ENCODE data around the gene ARL15. TPM values are rescaled to one million over a fixed set of nuclear protein-coding genes. Genes with fewer than 3 reads are reported as not detected.
A peak's percentile ranks its signal among the peaks of the same experiment; 100 is the strongest.

ARL15 gene
- total and polyA plus RNA-seq, 9 of the 15 experiments (the other 6 are each of a cell fraction or from before 2014, with no cell fraction given): 18.5 to 80.4 (median 57.0) TPM

DNA sequence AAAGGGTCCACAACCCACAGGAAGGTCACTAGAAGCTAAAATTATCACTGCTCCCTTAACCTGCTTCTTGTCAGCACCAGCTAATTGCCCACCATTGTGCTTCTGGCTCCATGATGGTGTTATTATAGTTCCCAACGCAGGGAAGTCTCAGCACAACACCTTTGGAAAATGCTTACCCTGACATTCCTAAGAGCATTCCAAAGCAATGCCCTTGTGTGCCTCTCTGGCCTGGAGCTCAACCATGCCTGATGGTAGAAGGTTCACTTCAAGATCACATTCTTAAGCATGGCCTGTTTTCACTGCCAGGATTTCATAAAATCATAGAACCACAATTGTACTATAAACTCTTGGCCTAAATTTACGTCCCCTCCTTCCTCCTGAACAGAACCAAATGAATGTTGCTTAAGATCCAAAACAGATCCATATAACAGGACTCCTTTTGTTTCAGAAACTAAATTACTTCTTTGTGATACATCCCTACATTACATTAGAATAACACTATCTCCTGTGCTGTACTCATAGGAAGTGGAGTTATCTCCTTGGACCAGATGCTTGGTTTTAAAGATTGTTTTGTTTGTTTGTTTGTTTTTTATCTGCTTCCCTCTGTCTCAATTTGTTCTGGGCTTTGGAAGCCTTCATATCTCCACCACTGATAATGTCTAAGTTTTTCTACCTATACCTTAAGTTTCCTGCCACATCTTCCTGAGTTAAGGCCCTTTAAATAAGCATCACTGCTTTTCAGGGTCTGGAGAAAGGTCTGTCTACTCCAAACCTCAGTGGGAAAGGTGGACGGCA, 32.1 kb downstream of the ARL15 start (continued):
- TF ChIP-seq, protein P1, sequence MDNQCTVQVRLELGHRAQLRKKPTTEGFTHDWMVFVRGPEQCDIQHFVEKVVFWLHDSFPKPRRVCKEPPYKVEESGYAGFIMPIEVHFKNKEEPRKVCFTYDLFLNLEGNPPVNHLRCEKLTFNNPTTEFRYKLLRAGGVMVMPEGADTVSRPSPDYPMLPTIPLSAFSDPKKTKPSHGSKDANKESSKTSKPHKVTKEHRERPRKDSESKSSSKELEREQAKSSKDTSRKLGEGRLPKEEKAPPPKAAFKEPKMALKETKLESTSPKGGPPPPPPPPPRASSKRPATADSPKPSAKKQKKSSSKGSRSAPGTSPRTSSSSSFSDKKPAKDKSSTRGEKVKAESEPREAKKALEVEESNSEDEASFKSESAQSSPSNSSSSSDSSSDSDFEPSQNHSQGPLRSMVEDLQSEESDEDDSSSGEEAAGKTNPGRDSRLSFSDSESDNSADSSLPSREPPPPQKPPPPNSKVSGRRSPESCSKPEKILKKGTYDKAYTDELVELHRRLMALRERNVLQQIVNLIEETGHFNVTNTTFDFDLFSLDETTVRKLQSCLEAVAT (IDR thresholded peaks at IDR 0.05): no peak
- TF ChIP-seq, protein P2, sequence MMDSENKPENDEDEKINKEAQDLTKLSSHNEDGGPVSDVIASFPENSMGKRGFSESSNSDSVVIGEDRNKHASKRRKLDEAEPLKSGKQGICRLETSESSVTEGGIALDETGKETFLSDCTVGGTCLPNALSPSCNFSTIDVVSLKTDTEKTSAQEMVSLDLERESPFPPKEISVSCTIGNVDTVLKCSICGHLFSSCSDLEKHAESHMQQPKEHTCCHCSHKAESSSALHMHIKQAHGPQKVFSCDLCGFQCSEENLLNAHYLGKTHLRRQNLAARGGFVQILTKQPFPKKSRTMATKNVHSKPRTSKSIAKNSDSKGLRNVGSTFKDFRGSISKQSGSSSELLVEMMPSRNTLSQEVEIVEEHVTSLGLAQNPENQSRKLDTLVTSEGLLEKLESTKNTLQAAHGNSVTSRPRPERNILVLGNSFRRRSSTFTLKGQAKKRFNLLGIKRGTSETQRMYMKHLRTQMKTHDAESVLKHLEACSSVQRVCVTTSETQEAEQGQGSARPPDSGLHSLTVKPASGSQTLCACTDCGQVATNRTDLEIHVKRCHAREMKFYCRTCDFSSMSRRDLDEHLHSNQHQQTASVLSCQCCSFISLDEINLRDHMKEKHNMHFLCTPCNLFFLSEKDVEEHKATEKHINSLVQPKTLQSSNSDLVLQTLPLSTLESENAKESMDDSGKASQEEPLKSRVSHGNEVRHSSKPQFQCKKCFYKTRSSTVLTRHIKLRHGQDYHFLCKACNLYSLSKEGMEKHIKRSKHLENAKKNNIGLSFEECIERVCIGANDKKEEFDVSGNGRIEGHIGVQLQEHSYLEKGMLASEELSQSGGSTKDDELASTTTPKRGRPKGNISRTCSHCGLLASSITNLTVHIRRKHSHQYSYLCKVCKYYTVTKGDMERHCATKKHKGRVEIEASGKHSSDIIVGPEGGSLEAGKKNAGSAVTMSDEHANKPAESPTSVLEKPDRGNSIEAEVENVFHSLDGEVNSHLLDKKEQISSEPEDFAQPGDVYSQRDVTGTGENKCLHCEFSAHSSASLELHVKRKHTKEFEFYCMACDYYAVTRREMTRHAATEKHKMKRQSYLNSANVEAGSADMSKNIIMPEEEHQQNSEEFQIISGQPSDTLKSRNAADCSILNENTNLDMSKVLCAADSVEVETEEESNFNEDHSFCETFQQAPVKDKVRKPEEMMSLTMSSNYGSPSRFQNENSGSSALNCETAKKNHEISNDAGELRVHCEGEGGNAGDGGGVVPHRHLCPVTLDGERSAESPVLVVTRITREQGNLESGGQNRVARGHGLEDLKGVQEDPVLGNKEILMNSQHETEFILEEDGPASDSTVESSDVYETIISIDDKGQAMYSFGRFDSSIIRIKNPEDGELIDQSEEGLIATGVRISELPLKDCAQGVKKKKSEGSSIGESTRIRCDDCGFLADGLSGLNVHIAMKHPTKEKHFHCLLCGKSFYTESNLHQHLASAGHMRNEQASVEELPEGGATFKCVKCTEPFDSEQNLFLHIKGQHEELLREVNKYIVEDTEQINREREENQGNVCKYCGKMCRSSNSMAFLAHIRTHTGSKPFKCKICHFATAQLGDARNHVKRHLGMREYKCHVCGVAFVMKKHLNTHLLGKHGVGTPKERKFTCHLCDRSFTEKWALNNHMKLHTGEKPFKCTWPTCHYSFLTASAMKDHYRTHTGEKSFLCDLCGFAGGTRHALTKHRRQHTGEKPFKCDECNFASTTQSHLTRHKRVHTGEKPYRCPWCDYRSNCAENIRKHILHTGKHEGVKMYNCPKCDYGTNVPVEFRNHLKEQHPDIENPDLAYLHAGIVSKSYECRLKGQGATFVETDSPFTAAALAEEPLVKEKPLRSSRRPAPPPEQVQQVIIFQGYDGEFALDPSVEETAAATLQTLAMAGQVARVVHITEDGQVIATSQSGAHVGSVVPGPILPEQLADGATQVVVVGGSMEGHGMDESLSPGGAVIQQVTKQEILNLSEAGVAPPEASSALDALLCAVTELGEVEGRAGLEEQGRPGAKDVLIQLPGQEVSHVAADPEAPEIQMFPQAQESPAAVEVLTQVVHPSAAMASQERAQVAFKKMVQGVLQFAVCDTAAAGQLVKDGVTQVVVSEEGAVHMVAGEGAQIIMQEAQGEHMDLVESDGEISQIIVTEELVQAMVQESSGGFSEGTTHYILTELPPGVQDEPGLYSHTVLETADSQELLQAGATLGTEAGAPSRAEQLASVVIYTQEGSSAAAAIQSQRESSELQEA (IDR thresholded peaks at IDR 0.05; ENCODE audit: low read depth): no peak
- TF ChIP-seq, protein P3, sequence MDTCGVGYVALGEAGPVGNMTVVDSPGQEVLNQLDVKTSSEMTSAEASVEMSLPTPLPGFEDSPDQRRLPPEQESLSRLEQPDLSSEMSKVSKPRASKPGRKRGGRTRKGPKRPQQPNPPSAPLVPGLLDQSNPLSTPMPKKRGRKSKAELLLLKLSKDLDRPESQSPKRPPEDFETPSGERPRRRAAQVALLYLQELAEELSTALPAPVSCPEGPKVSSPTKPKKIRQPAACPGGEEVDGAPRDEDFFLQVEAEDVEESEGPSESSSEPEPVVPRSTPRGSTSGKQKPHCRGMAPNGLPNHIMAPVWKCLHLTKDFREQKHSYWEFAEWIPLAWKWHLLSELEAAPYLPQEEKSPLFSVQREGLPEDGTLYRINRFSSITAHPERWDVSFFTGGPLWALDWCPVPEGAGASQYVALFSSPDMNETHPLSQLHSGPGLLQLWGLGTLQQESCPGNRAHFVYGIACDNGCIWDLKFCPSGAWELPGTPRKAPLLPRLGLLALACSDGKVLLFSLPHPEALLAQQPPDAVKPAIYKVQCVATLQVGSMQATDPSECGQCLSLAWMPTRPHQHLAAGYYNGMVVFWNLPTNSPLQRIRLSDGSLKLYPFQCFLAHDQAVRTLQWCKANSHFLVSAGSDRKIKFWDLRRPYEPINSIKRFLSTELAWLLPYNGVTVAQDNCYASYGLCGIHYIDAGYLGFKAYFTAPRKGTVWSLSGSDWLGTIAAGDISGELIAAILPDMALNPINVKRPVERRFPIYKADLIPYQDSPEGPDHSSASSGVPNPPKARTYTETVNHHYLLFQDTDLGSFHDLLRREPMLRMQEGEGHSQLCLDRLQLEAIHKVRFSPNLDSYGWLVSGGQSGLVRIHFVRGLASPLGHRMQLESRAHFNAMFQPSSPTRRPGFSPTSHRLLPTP (IDR thresholded peaks at IDR 0.05; ENCODE audit: borderline replicate concordance, extremely low read depth, insufficient read length): no peak
- TF ChIP-seq XRCC4 (IDR thresholded peaks at IDR 0.05; ENCODE audit: extremely low read depth, insufficient read depth, insufficient read length) (no peak), ARID1B (IDR thresholded peaks at IDR 0.05) (peak; percentile 93), MXI1 (IDR thresholded peaks at IDR 0.05; ENCODE audit: low read depth, low read length) (no peak)
- TF ChIP-seq, protein P4, sequence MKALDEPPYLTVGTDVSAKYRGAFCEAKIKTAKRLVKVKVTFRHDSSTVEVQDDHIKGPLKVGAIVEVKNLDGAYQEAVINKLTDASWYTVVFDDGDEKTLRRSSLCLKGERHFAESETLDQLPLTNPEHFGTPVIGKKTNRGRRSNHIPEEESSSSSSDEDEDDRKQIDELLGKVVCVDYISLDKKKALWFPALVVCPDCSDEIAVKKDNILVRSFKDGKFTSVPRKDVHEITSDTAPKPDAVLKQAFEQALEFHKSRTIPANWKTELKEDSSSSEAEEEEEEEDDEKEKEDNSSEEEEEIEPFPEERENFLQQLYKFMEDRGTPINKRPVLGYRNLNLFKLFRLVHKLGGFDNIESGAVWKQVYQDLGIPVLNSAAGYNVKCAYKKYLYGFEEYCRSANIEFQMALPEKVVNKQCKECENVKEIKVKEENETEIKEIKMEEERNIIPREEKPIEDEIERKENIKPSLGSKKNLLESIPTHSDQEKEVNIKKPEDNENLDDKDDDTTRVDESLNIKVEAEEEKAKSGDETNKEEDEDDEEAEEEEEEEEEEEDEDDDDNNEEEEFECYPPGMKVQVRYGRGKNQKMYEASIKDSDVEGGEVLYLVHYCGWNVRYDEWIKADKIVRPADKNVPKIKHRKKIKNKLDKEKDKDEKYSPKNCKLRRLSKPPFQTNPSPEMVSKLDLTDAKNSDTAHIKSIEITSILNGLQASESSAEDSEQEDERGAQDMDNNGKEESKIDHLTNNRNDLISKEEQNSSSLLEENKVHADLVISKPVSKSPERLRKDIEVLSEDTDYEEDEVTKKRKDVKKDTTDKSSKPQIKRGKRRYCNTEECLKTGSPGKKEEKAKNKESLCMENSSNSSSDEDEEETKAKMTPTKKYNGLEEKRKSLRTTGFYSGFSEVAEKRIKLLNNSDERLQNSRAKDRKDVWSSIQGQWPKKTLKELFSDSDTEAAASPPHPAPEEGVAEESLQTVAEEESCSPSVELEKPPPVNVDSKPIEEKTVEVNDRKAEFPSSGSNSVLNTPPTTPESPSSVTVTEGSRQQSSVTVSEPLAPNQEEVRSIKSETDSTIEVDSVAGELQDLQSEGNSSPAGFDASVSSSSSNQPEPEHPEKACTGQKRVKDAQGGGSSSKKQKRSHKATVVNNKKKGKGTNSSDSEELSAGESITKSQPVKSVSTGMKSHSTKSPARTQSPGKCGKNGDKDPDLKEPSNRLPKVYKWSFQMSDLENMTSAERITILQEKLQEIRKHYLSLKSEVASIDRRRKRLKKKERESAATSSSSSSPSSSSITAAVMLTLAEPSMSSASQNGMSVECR (CRISPR knock-in tag; IDR thresholded peaks at IDR 0.05): no peak

Measured in K562 (cell line).